Endothelial cell of umbilical vein (primary cell): Measurements from ENCODE around the gene PKHD1. TPM values are rescaled to one million over a fixed set of nuclear protein-coding genes. Genes with fewer than 3 reads are reported as not detected.

Experiments
- BruUV-seq: library from RNA; stranded (reverse); fragments of 400-500 nt; replicated peaks from 2 replicates; lab custom pipeline; 2021; lab: Mats Ljungman, UMichigan
- CTCF ChIA-PET: fragments of 300-600, 350-600 bp; sonication (Branson Sonifier 250); formaldehyde crosslinking; loops from one replicate; lab custom pipeline; 2021; ENCODE audit warnings: antibody characterized with exemption, inconsistent platforms; lab: Charles Lee
- POLR2A ChIA-PET: fragments of 300-600, 350-600 bp; sonication (Branson Sonifier 250); formaldehyde crosslinking; loops from one replicate; lab custom pipeline; 2021; ENCODE audit warnings: antibody characterized with exemption, inconsistent platforms; lab: Charles Lee
- DNase-seq: peaks from one replicate; pipeline ENCODE4 v3.0.0-alpha.2; 2011; ENCODE audit warnings: low read depth, low spot score
- FAIRE-seq: peaks from 2 replicates; lab custom pipeline; 2011; peaks lifted over from hg19 to GRCh38; lab: Jason Lieb, UNC
- H2AFZ ChIP-seq: 2 replicates; pipeline ENCODE4 v1.6.0; 2012; ENCODE audit warnings: low read depth, low read length, control low read depth, inconsistent platforms
- H3K27ac ChIP-seq: 2 replicates; pipeline ENCODE4 v1.5.1; 2011; ENCODE audit warnings: low read depth, mild to moderate bottlenecking, control low read depth, low read length, moderate library complexity; ENCODE audit not compliant: insufficient read depth
- H3K27me3 ChIP-seq, 2 experiments: 2 replicates each; pipeline versions ENCODE4 v1.6.0 to v1.6.1; 2011; ENCODE audit warnings: low read length in 2 of 2, mixed read lengths in 1 of 2; ENCODE audit not compliant: control insufficient read depth in 2 of 2, insufficient read depth in 2 of 2
- H3K36me3 ChIP-seq, 2 experiments: 2 replicates in 1 of 2; 3 replicates in 1 of 2; pipeline ENCODE4 v1.5.1; 2011; ENCODE audit warnings: low read length in 2 of 2, mild to moderate bottlenecking in 1 of 2, moderate library complexity in 1 of 2; ENCODE audit not compliant: control insufficient read depth in 2 of 2, insufficient read depth in 2 of 2; ENCODE audit errors: extremely low read depth in 1 of 2
- H3K4me1 ChIP-seq: 3 replicates; pipeline ENCODE4 v1.5.1; 2011; ENCODE audit warnings: mild to moderate bottlenecking, low read length; ENCODE audit not compliant: control insufficient read depth, insufficient read depth; ENCODE audit errors: extremely low read depth
- H3K4me2 ChIP-seq: 2 replicates; pipeline ENCODE4 v1.6.1; 2011; ENCODE audit warnings: low read length, control low read depth, mixed read lengths; ENCODE audit not compliant: insufficient read depth
- H3K4me3 ChIP-seq, 3 experiments: fragments of 200-600 bp in 1 of 3; sonication (generic), shearing (Covaris generic) in 1 of 3; replicated peaks in 1 of 3; 2 replicates each; pipeline ENCODE4 v1.5.1; 2011 to 2016; ENCODE audit warnings: control low read depth in 3 of 3, low read length in 3 of 3, mild to moderate bottlenecking in 2 of 3, inconsistent platforms in 1 of 3, low read depth in 1 of 3, moderate library complexity in 1 of 3; ENCODE audit not compliant: insufficient read depth in 1 of 3
- H3K79me2 ChIP-seq: 2 replicates; pipeline ENCODE4 v1.6.0; 2012; ENCODE audit warnings: low read length, inconsistent platforms; ENCODE audit not compliant: control insufficient read depth, insufficient read depth
- H3K9ac ChIP-seq: replicated peaks from 2 replicates; pipeline ENCODE3; 2011; ENCODE audit warnings: low read length, control low read depth; ENCODE audit not compliant: insufficient read depth; ENCODE audit errors: extremely low read depth
- H3K9me1 ChIP-seq: replicated peaks from 3 replicates; pipeline ENCODE4 v1.6.0; 2011; ENCODE audit warnings: mild to moderate bottlenecking, low read length; ENCODE audit not compliant: control insufficient read depth, insufficient read depth; ENCODE audit errors: extremely low read depth
- H3K9me3 ChIP-seq: replicated peaks from 2 replicates; pipeline ENCODE4 v1.5.1; 2012; ENCODE audit warnings: low read length, inconsistent platforms; ENCODE audit not compliant: control insufficient read depth, insufficient read depth
- H4K20me1 ChIP-seq: replicated peaks from 2 replicates; pipeline ENCODE3; 2011; ENCODE audit warnings: mild to moderate bottlenecking, low read length; ENCODE audit not compliant: control insufficient read depth, insufficient read depth; ENCODE audit errors: extremely low read depth
- CTCF ChIP-seq, 2 donors: IDR thresholded peaks; 1 replicate in 1 of 2; 2 replicates in 1 of 2; pipeline ENCODE4 v1.5.1; 2011; ENCODE audit warnings: low read length in 2 of 2, mild to moderate bottlenecking in 2 of 2, moderate library complexity in 2 of 2, control low read depth in 1 of 2, inconsistent platforms in 1 of 2, low read depth in 1 of 2; ENCODE audit not compliant: insufficient read depth in 1 of 2; ENCODE audit errors: extremely low read depth in 1 of 2
- EZH2 ChIP-seq: IDR thresholded peaks from 2 replicates; pipeline ENCODE4 v1.6.1; 2012; ENCODE audit warnings: borderline replicate concordance, low read depth, mild to moderate bottlenecking, moderate library complexity, low read length, inconsistent platforms; ENCODE audit not compliant: severe bottlenecking
- FOS ChIP-seq: IDR thresholded peaks from 2 replicates; pipeline ENCODE4 v1.6.1; 2011; ENCODE audit warnings: mild to moderate bottlenecking, low read length, moderate library complexity, borderline replicate concordance; ENCODE audit not compliant: insufficient read depth
- GATA2 ChIP-seq: IDR thresholded peaks from 2 replicates; pipeline ENCODE4 v1.7.0; 2011; ENCODE audit warnings: low read depth, mild to moderate bottlenecking, moderate library complexity, mixed read lengths, low read length; ENCODE audit not compliant: insufficient read length, insufficient read depth
- JUN ChIP-seq: IDR thresholded peaks from 2 replicates; pipeline ENCODE4 v1.6.1; 2011; ENCODE audit warnings: borderline replicate concordance, low read depth; ENCODE audit not compliant: insufficient read length, insufficient read depth
- MAX ChIP-seq: IDR thresholded peaks from 2 replicates; pipeline ENCODE4 v1.6.1; 2011; ENCODE audit not compliant: insufficient read depth, insufficient read length
- MYC ChIP-seq: IDR thresholded peaks from one replicate; pipeline ENCODE4 v1.6.1; 2011; ENCODE audit warnings: mild to moderate bottlenecking, low read depth, low read length
- POLR2A ChIP-seq: IDR thresholded peaks from 2 replicates; pipeline ENCODE4 v1.6.1; 2012; ENCODE audit warnings: low read depth, mild to moderate bottlenecking, control low read depth, low read length
- POLR2AphosphoS5 ChIP-seq: IDR thresholded peaks from 2 replicates; pipeline ENCODE4 v1.6.1; 2012; ENCODE audit warnings: low read depth, mild to moderate bottlenecking, control low read depth, low read length, moderate library complexity; ENCODE audit not compliant: insufficient read depth
- dilution Hi-C: fragments of 300-500 bp; cut with MboI; formaldehyde crosslinking; loops from one replicate; pipeline ENCODE4 v1.15.0; 2019; ENCODE audit warnings: low sequenced_read_pairs; ENCODE audit not compliant: extremely low pct_ligation_motif_present
- intact Hi-C: fragments of 100-400 bp; cut with micrococcal nuclease; formaldehyde crosslinking; loops from one replicate; pipeline ENCODE4 v1.10.0; 2022
- polyA plus RNA-seq, 4 experiments: library from polyadenylated mRNA; depleted of rRNA in 3 of 4; stranded (reverse) in 3 of 4; unstranded in 1 of 4; fragments of >200 nt; gene quantifications; 2 replicates each; pipeline versions ENCODE4 v1.2.1 to v1.2.3, GENCODE V29; 2011 to 2012; ENCODE audit warnings: missing spikeins in 1 of 4
- total RNA-seq: library from RNA; stranded (reverse); gene quantifications from 2 replicates; pipeline ENCODE4 v1.2.3, GENCODE V29; 2021

The PKHD1 gene
- total and polyA plus RNA-seq, 2 donors (not counting 3 experiments of a cell fraction or from before 2014, with no cell fraction given): not detected

GRCh38 chr6:52059821-52060220 is 27.6 kb downstream of the PKHD1 start:
- Histone ChIP-seq H3K9me3 (no peaks in the 10 kb centered on the region), H3K4me1 (peaks cover 7% of the 10 kb centered on the region), H3K27me3 (no peaks in the 10 kb centered on the region), H3K27ac (no peak overlapping the region), H2AFZ (no peak overlapping the region), H3K4me2 (no peak overlapping the region), H3K79me2 (no peaks in the 10 kb centered on the region), H3K9ac (no peak overlapping the region), H3K9me1 (no peaks in the 10 kb centered on the region), H3K36me3 (no peaks in the 10 kb centered on the region), H3K4me3 (no peak overlapping the region), H4K20me1 (no peaks in the 10 kb centered on the region)
- no TSS peak for BruUV-seq
- dilution Hi-C loops: no loop called here
- ChIA-PET POLR2A (no interaction called here), CTCF (interaction anchor here (1.3 to 2.6 kb wide), 2 partner anchors 10 to 175 kb away, joined by 5 to 14 read pairs; no protein-coding TSS in a partner anchor)
- no peak for TF ChIP-seq POLR2AphosphoS5
- TF ChIP-seq MAX: no peak
- no peak for TF ChIP-seq MYC
- no peak for TF ChIP-seq GATA2
- TF ChIP-seq POLR2A: no peak
- TF ChIP-seq EZH2: no peak
- no peak for TF ChIP-seq JUN
- no peak for FAIRE-seq
- DNase-seq: no peak
- intact Hi-C loops: loop anchor here (10.0 kb wide), 1 partner anchor 335 kb away; no protein-coding TSS in a partner anchor

- dilution Hi-C loops (no loop called here), intact Hi-C loops (no loop called here)
- CTCF ChIA-PET: no interaction called here
- BruUV-seq: no TSS peak
- H3K4me2 ChIP-seq: no peak overlapping the region
- no peaks in the 10 kb centered on the region for H3K27me3 ChIP-seq
- no peaks in the 10 kb centered on the region for H3K36me3 ChIP-seq
- no peak overlapping the region for H3K4me3 ChIP-seq
- no peak overlapping the region for H2AFZ ChIP-seq
- TF ChIP-seq POLR2AphosphoS5 (no peak), CTCF (IDR thresholded peaks at IDR 0.05; ENCODE audit: extremely low read depth in 1 of 2, insufficient read depth in 1 of 2, low read depth in 1 of 2, low read length in 2 of 2) (no peak), JUN (no peak), FOS (no peak), MYC (no peak), EZH2 (no peak), MAX (no peak), GATA2 (no peak), POLR2A (no peak)
- POLR2A ChIA-PET: no interaction called here
- H3K9me1 ChIP-seq: no peaks in the 10 kb centered on the region
- no peak overlapping the region for H3K27ac ChIP-seq
- no peaks in the 10 kb centered on the region for H3K9me3 ChIP-seq
- no peak for DNase-seq
- no peaks in the 10 kb centered on the region for H4K20me1 ChIP-seq
- no peak for FAIRE-seq
- H3K4me1 ChIP-seq: no peaks in the 10 kb centered on the region
- no peak overlapping the region for H3K9ac ChIP-seq
- no peaks in the 10 kb centered on the region for H3K79me2 ChIP-seq
Observed at GRCh38 chr6:52055451-52055850, 32.0 kb downstream of the PKHD1 start.
